Upper lobe of left lung (tissue), 4 donors: ENCODE data around the gene NAV2.
"Not testable (repeated sequence)": the region's sequence is repeated elsewhere in the genome, so short reads cannot be mapped to it uniquely, and the experiment has no call there.

Source experiments
- POLR2A ChIP-seq, 4 donors: fragments of 450-650 bp; IDR thresholded peaks; one replicate each; pipeline ENCODE4 v1.5.1; 2016 to 2017; ENCODE audit warnings: antibody characterized with exemption in 4 of 4, mild to moderate bottlenecking in 2 of 4
- TF ChIP-seq, protein P1 (sequence below), 6 experiments: fragments of 450-650 bp in 4 of 6; fragments of 200-600 bp in 2 of 6; sonication (generic) in 2 of 6; IDR thresholded peaks; one replicate each; pipeline ENCODE4 v1.5.1; 2016 to 2019; ENCODE audit warnings: antibody characterized with exemption in 6 of 6

DNA sequence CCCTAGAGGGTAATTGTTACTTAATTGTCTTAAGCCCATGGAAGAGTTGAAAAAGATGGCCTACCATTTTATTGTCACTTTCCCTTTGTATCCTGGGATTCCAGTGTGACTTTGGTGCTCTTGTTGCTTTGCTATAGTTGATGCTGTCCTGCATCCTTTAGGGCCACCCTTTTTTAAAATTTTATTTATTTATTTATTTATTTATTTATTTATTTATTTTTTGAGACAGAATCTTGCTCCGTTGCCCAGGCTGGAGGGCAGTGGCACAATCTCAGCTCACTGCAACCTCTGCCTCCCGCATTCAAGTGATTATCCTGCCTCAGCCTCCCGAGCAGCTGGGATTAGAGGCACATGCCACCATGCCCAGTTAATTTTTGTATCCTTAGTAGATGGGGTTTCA lies 247.8 kb downstream of the NAV2 start:
- TF ChIP-seq, protein P1, sequence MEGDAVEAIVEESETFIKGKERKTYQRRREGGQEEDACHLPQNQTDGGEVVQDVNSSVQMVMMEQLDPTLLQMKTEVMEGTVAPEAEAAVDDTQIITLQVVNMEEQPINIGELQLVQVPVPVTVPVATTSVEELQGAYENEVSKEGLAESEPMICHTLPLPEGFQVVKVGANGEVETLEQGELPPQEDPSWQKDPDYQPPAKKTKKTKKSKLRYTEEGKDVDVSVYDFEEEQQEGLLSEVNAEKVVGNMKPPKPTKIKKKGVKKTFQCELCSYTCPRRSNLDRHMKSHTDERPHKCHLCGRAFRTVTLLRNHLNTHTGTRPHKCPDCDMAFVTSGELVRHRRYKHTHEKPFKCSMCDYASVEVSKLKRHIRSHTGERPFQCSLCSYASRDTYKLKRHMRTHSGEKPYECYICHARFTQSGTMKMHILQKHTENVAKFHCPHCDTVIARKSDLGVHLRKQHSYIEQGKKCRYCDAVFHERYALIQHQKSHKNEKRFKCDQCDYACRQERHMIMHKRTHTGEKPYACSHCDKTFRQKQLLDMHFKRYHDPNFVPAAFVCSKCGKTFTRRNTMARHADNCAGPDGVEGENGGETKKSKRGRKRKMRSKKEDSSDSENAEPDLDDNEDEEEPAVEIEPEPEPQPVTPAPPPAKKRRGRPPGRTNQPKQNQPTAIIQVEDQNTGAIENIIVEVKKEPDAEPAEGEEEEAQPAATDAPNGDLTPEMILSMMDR (IDR thresholded peaks at IDR 0.05) = not testable (repeated sequence)
- not testable (repeated sequence) for TF ChIP-seq POLR2A (IDR thresholded peaks at IDR 0.05)
